Measurements from ENCODE around the gene GPR149.

The GPR149 gene

DNA sequence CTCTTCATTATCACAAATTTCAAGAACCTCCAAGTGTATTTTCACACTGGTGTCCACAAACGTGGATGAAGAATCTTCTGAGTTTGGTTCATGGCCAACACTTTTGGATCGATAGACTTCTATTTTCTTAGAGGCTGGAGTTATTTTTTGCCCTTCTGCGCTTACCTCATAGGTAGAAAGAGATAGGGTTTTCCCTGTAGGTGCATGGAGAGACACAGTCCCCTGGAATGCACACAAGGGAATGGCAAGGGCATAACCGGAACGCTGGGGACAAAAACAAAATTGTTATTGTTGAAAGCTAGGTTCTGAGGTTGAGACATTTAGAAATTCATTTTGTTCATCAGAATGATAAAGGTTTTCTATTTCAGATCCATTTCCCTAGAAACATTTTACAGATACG lies 92.0 kb downstream of the GPR149 start:
- no peak for DNase-seq

DNA sequence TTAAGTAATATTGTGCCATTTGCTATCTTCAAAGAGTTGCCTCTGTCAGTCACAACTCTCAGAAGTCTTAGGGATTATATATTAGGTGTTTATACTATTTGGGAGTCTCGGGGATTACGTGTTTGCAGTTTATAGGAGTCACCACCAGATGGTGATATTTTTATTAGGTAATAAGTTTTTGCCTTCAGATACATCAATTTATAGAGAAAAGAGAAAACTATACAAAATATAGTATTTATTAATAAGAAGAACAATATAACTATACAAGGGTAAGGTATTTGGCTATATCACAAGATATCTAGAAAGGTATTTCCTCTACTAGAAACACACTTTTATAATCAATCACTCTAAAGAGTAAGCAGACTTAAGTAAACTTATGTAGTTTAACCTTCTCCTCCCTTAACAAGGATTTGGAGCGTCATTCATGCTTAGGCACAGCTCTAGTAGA lies 95.0 kb downstream of the GPR149 start:
- DNase-seq, result peak; percentile 45

DNA sequence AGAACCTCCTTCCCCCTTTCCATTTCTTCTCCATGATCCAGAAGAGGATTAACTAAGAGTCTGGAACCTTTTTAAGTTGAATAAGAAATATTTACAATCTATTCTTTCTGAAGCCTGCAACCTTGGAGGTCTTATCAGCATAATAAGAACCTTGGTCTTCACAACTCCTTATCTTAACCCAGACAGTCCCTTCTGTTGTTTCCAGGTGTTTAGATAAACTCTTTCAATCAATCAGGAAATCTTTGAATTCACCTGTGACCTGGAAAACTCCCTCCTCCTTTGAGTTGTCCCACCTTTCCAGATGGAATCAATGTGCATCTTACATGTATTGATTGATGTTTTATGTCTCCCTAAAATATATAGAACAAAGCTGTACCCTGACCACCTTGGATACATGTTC lies 102.1 kb downstream of the GPR149 start:
- no peak for DNase-seq

GRCh38 chr3:154324919-154325318 lies 105.1 kb downstream of the GPR149 start:
- DNase-seq, result no peak

DNA sequence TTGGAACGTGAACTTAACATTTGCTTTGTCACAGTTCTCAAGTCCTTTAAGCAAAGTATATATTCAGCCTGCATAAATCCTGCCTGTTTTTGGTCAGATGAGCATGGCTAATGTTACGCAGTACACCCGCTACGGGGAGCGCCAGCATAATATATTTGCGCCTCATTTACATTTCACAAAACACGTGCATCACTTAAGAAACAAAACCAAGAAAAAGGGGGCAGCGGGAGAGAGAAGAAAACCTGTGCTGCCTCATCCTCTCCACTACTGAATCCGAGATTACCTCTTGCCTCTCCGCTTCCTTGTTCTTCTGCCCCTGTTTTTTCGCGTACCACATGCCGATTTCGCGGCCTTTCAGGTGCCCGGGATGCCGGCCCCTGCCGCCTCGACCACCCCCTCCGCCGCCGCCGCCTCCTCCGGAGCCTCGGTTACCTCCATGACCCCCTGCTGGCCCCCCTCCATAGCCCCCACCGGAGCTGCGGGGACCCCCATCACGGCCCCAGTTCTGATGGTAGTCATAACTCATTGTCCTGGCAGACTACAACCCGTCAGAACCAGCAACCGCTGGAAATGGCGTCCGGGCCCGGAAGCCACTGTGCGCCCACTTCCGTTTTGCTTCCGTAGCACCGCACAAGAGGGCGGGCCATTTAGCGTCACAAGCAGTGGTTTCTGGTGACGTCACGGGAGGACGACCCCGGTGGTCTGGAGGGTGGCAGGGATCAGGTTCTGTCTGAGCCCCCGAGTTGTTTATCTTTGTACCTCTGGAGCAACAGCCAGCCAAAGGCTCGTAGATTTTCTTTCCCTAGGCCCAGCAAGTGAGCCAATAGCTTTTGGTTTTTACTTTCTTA lies 105.9 kb downstream of the GPR149 start, which contains the start of gene DHX36:
DHX36 (minus strand) TSS at position 597 of the 848 bp plus-strand sequence; CDS start at position 526, 71 bp downstream.
- DNase-seq, result peak; percentile 91

DNA sequence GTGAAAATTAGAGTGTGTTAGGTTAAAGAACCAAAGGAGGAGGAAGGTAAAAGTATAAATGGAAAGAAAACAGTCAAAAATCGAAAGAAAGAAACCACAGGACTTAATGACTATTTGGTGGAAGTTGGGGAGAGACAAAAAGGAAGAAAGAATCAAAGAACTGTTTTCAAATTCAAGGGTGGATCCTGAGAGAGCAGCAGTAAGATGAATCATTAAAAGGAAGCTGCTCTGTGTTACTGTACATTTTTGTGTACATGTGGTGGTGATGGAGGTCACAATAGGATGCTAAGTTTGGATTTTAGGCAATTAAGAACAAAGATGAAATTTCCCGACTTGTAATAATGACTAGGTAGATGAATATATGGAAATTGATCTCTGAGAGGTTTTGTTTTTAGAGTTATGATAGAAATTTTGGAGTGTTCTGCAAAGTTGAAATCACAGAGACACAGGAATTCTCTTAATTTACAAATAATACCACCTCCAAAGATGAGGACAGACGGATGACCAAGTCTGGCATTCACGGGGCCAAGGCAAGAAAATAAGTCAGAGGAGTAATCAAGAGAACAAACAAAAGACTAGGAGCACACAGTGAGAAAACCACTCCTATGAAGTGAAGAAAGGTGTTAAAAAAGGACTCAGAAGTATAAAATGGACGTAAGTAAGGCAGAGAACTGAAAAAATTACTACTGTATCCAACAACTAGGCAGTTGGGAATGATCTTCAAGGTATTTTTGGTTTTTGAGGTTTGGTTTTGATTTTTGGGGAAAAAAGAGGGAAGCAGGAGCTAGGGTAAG lies 112.8 kb downstream of the GPR149 start:
- no peak for DNase-seq

DNA sequence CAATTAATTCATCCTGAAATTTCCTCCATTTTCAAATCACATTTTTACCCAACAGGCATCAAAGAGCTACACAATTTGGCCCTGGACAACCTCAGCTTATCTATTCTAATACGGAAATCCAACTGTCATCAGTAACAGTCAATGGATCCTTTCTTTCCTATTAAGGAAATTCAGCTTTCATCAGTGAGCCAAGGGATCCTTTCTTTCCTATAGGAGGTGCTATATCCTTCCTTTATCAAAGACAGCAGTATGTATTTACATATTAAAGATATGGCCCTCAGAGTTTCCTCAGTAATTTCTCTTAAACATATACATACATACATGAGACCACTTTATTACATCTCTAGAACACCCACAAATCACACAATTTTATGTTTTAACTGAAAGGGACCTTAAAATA lies 115.8 kb downstream of the GPR149 start:
- no peak for DNase-seq

DNA sequence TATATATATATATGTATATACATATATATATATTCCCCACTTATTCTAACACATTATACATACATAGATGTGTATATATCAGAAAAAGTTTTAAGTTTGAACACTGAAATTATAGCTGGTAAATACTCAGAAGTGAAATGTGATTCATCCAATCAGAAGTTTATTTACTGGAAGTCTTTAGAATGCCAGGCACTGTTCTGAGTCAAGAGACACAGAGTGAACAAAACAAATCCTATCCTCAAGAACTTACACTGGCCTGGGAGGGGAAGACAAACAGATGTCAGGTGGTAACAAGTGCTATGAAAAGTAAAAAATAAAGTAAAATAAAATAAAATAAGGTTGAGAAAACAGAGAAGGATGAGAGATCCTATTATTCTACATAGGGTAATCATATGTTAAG lies 119.2 kb downstream of the GPR149 start:
- no peak for DNase-seq

DNA sequence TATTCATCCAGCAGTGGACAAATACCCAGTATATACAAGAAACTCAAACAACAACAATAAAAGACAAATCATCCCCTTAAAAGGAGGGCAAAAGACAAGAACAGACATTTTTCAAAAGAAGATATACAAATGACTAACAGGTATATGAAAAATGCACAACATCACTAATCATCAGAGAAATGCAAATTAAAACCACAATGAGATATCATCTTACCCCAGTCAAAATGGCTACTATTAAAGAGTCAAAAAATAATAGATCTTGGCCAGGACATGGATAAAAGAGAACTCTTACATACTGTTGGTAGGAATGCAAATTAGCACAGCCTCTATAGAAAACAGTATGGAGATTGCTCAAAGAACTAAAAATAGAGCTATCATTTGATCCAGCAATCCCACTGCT lies 122.6 kb downstream of the GPR149 start:
- DNase-seq, result no peak

- DNase-seq, result no peak
Measured at GRCh38 chr3:154304936-154305335, 125.1 kb downstream of the GPR149 start.

GRCh38 chr3:154304116-154304786 lies 125.7 kb downstream of the GPR149 start:
- DNase-seq, result no peak

DNA sequence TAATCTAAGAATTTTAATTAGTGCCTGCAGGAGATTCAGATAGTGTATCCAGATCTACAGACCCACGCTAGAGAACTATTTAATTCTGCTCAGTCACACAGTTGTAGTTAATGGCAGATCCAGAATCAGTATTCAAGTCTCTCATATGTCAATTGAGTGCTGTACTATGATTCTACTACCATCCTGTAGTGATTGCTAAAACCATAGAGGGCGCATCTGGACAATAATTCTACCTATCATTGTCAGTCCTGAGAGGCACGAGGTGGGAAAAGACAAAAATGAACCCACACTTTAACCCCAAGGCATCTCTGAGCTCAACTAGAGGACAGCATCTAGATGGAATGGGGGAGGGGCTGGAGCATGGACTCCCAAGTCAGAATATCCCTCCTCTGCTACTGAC lies 128.4 kb downstream of the GPR149 start:
- DNase-seq, result no peak

- DNase-seq, result no peak
Measured at GRCh38 chr3:154294016-154294415, 136.0 kb downstream of the GPR149 start.

DNA sequence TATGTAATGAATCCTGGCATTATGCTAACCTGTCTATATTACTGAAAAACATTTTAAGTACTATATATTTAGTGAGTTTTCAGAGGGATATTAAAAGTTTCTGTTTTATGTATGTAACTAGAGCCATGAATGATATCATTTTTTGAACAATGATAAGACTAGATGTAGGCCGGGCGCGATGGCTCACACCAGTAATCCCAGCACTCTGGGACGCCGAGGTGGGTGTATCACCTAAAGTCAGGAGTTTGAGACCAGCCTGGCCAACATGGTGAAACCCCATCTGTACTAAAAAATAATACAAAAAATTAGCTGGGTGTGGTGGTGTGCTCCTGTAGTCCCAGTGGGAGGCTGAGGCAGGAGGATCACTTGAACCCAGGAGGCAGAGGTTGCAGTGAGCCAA lies 139.8 kb downstream of the GPR149 start:
- DNase-seq, result no peak
